SK-N-SH treated with all-trans-retinoic acid at 6 μM for 48 hours (cell line): Measurements from ENCODE around the gene CBLN3.

ENCODE experiments used
- POU6F1 ChIP-seq: fragments of 250-450 bp; sonication (Bioruptor Pico); IDR thresholded peaks from 2 replicates; pipeline ENCODE4 v1.8.0; 2021; ENCODE audit warnings: low read depth, mild to moderate bottlenecking, moderate library complexity, borderline replicate concordance
- RARB ChIP-seq: fragments of 250-450 bp; sonication (Bioruptor Pico); IDR thresholded peaks from 2 replicates; pipeline ENCODE4 v1.8.0; 2021; ENCODE audit warnings: mild to moderate bottlenecking, moderate library complexity
- SNAI2 ChIP-seq: fragments of 250-450 bp; sonication (Bioruptor Pico); IDR thresholded peaks from 2 replicates; pipeline ENCODE4 v1.5.0; 2020; ENCODE audit warnings: mild to moderate bottlenecking, moderate library complexity
- ZFP3 ChIP-seq: fragments of 250-450 bp; sonication (Bioruptor Pico); IDR thresholded peaks from 2 replicates; pipeline ENCODE4 v1.5.0; 2020; ENCODE audit warnings: mild to moderate bottlenecking, moderate library complexity
- TF ChIP-seq, protein P1 (sequence below): fragments of 250-450 bp; sonication (Bioruptor Pico); IDR thresholded peaks from 2 replicates; pipeline ENCODE4 v1.5.1; 2020; ENCODE audit warnings: low read depth, mild to moderate bottlenecking, moderate library complexity
- TF ChIP-seq, protein P2 (sequence below): fragments of 250-450 bp; sonication (Bioruptor Pico); IDR thresholded peaks from 2 replicates; pipeline ENCODE4 v1.8.0; 2020; ENCODE audit warnings: mild to moderate bottlenecking, moderate library complexity, borderline replicate concordance

DNA sequence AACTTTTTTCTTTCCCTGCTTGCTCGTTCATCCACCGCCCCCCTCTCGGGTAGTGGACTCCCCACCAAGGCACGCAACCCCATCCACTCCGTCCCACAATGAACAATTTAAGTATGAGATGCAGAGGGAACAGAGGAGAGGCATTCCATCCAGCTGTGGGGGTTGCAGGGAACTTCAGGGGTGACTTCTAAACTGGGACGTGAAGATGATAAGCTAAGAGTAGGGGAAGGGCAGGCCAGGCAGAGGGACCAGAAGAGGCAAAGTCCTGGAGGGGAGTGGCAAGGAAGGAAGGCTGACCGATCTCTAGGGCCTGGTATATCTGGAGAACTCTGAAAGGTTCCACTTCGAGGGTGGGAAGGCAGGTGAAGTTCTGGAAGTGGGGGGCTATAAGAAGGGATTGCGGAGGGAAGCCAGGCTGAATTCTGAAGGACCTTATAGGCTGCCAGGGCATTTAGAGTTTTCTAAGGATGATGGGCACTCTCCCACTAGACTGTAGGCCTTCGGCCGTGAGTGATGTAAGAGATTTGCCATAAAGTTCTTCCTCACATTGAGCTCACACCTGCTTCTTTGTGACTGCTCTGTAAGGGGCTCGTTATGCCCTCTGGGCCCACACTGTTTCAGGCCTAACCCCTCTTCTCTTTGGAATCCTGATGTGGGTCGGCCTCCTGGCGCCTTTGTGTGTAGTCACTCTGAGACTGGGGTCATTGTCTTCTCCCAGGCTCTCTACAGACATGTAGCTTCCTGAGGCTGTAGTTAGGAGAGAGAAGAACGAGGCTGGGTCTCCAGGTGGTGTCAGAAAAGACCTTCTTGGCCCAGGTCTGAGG, 49.3 kb downstream of the CBLN3 start:
- TF ChIP-seq, protein P1, sequence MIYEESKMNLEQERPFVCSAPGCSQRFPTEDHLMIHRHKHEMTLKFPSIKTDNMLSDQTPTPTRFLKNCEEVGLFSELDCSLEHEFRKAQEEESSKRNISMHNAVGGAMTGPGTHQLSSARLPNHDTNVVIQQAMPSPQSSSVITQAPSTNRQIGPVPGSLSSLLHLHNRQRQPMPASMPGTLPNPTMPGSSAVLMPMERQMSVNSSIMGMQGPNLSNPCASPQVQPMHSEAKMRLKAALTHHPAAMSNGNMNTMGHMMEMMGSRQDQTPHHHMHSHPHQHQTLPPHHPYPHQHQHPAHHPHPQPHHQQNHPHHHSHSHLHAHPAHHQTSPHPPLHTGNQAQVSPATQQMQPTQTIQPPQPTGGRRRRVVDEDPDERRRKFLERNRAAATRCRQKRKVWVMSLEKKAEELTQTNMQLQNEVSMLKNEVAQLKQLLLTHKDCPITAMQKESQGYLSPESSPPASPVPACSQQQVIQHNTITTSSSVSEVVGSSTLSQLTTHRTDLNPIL (CRISPR knock-in tag) = no peak
- no peak for TF ChIP-seq RARB (CRISPR knock-in tag)
- TF ChIP-seq, protein P2, sequence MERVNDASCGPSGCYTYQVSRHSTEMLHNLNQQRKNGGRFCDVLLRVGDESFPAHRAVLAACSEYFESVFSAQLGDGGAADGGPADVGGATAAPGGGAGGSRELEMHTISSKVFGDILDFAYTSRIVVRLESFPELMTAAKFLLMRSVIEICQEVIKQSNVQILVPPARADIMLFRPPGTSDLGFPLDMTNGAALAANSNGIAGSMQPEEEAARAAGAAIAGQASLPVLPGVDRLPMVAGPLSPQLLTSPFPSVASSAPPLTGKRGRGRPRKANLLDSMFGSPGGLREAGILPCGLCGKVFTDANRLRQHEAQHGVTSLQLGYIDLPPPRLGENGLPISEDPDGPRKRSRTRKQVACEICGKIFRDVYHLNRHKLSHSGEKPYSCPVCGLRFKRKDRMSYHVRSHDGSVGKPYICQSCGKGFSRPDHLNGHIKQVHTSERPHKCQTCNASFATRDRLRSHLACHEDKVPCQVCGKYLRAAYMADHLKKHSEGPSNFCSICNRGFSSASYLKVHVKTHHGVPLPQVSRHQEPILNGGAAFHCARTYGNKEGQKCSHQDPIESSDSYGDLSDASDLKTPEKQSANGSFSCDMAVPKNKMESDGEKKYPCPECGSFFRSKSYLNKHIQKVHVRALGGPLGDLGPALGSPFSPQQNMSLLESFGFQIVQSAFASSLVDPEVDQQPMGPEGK (CRISPR knock-in tag) = no peak
- no peak for TF ChIP-seq POU6F1 (CRISPR knock-in tag)
- no peak for TF ChIP-seq ZFP3 (CRISPR knock-in tag)
- no peak for TF ChIP-seq SNAI2 (CRISPR knock-in tag)
